HepG2 (cell line): ENCODE data around the gene ASGR1. TPM values are rescaled to one million over a fixed set of nuclear protein-coding genes. Genes with fewer than 3 reads are reported as not detected.

Source experiments
- CC2D1A ChIP-seq: sonication (generic); formaldehyde crosslinking; IDR thresholded peaks from 2 replicates; pipeline ENCODE4 v1.8.1; 2023; ENCODE audit warnings: mild to moderate bottlenecking, missing genetic modification reagents
- CENPT ChIP-seq: sonication (generic); formaldehyde crosslinking; IDR thresholded peaks from 2 replicates; pipeline ENCODE4 v1.8.0; 2022; ENCODE audit warnings: low read depth, mild to moderate bottlenecking, moderate library complexity, missing genetic modification reagents
- ERF ChIP-seq: IDR thresholded peaks from 2 replicates; pipeline ENCODE4 v1.6.1; 2018; ENCODE audit warnings: missing biosample characterization, missing genetic modification reagents
- HDAC1 ChIP-seq: sonication (generic); formaldehyde crosslinking; IDR thresholded peaks from 2 replicates; pipeline ENCODE4 v1.5.1; 2020; ENCODE audit warnings: mild to moderate bottlenecking, missing genetic modification reagents
- JUN ChIP-seq: sonication (generic); formaldehyde crosslinking; IDR thresholded peaks from 2 replicates; pipeline ENCODE4 v1.4.0; 2020; ENCODE audit warnings: mild to moderate bottlenecking, missing genetic modification reagents
- MYNN ChIP-seq: sonication (generic); formaldehyde crosslinking; IDR thresholded peaks from 2 replicates; pipeline ENCODE4 v1.4.0; 2020; ENCODE audit warnings: mild to moderate bottlenecking, low read depth, missing genetic modification reagents
- NCOA2 ChIP-seq: sonication (generic); formaldehyde crosslinking; IDR thresholded peaks from 2 replicates; pipeline ENCODE4 v1.8.0; 2022; ENCODE audit warnings: inconsistent platforms
- ONECUT2 ChIP-seq: sonication (generic); formaldehyde crosslinking; IDR thresholded peaks from 2 replicates; pipeline ENCODE4 v1.4.0; 2020; ENCODE audit warnings: missing genetic modification reagents
- RXRB ChIP-seq: IDR thresholded peaks from 2 replicates; pipeline ENCODE4 v1.6.1; 2016; ENCODE audit warnings: borderline replicate concordance, missing genetic modification reagents, missing compliant biosample characterization
- SMAD9 ChIP-seq: sonication (generic); formaldehyde crosslinking; IDR thresholded peaks from 2 replicates; pipeline ENCODE4 v1.5.1; 2020; ENCODE audit warnings: mild to moderate bottlenecking, missing genetic modification reagents
- STAT5B ChIP-seq: sonication (generic); formaldehyde crosslinking; IDR thresholded peaks from 2 replicates; pipeline ENCODE4 v1.4.0; 2020; ENCODE audit warnings: missing genetic modification reagents
- TCF7L2 ChIP-seq: IDR thresholded peaks from 2 replicates; pipeline ENCODE4 v1.6.1; 2011; ENCODE audit warnings: mild to moderate bottlenecking, low read depth, low read length, moderate library complexity
- TERF1 ChIP-seq: sonication (generic); formaldehyde crosslinking; IDR thresholded peaks from 2 replicates; pipeline ENCODE4 v1.8.0; 2022; ENCODE audit warnings: mild to moderate bottlenecking, missing genetic modification reagents, moderate library complexity
- WIZ ChIP-seq: sonication (generic); formaldehyde crosslinking; IDR thresholded peaks from 2 replicates; pipeline ENCODE4 v1.5.1; 2020; ENCODE audit warnings: mild to moderate bottlenecking, missing genetic modification reagents
- ZFP37 ChIP-seq: sonication (generic); formaldehyde crosslinking; IDR thresholded peaks from 2 replicates; pipeline ENCODE4 v1.4.0; 2020; ENCODE audit warnings: missing genetic modification reagents, borderline replicate concordance
- ZFY ChIP-seq: sonication (generic); formaldehyde crosslinking; IDR thresholded peaks from 2 replicates; pipeline ENCODE4 v1.4.0; 2020; ENCODE audit warnings: missing genetic modification reagents
- ZMYM3 ChIP-seq: sonication (generic); formaldehyde crosslinking; IDR thresholded peaks from 2 replicates; pipeline ENCODE4 v1.5.1; 2020; ENCODE audit warnings: mild to moderate bottlenecking, missing genetic modification reagents
- ZNF317 ChIP-seq: sonication (generic); formaldehyde crosslinking; IDR thresholded peaks from 2 replicates; pipeline ENCODE4 v1.5.0; 2020; ENCODE audit warnings: mild to moderate bottlenecking, missing genetic modification reagents
- ZNF34 ChIP-seq: sonication (generic); formaldehyde crosslinking; IDR thresholded peaks from 2 replicates; pipeline ENCODE4 v1.4.0; 2020; ENCODE audit warnings: mild to moderate bottlenecking, missing genetic modification reagents, borderline replicate concordance
- ZNF367 ChIP-seq: sonication (generic); formaldehyde crosslinking; IDR thresholded peaks from 2 replicates; pipeline ENCODE4 v1.4.0; 2020; ENCODE audit warnings: missing genetic modification reagents, borderline replicate concordance
- ZNF383 ChIP-seq: sonication (generic); formaldehyde crosslinking; IDR thresholded peaks from 2 replicates; pipeline ENCODE4 v1.4.0; 2020; ENCODE audit warnings: missing genetic modification reagents, mild to moderate bottlenecking, borderline replicate concordance
- ZNF7 ChIP-seq: IDR thresholded peaks from 2 replicates; pipeline ENCODE4 v1.6.1; 2016; ENCODE audit warnings: missing biosample characterization, missing genetic modification reagents
- polyA plus RNA-seq, 8 experiments: library from polyadenylated mRNA; depleted of rRNA in 3 of 8; stranded (reverse) in 7 of 8; unstranded in 1 of 8; fragments of >200 nt; fragmentation: Illumina TruSeq in 4 of 8; extraction: Trizol in 4 of 8; gene quantifications; 2 replicates each; pipeline versions ENCODE4 v1.2.1 to v1.2.3, GENCODE V29; 2011 to 2016; ENCODE audit warnings: low read depth in 4 of 8, missing spikeins in 1 of 8, mixed read lengths in 1 of 8; ENCODE audit not compliant: insufficient read depth in 1 of 8
- total RNA-seq, 5 experiments: library from RNA; depleted of rRNA; stranded (reverse); fragments of >200 nt; fragmentation: Illumina TruSeq; extraction: Trizol; gene quantifications; 2 replicates each; pipeline ENCODE4 v1.2.3, GENCODE V29; 2016; ENCODE audit warnings: low read depth in 1 of 5
- TF ChIP-seq, protein P1 (sequence below): sonication (generic); formaldehyde crosslinking; IDR thresholded peaks from 2 replicates; pipeline ENCODE4 v1.8.0; 2022; ENCODE audit warnings: low read depth, missing genetic modification reagents

The ASGR1 gene
- total and polyA plus RNA-seq, 2 of the 13 experiments (the other 11 are each of a cell fraction or from before 2014, with no cell fraction given): 353 to 796 TPM

DNA sequence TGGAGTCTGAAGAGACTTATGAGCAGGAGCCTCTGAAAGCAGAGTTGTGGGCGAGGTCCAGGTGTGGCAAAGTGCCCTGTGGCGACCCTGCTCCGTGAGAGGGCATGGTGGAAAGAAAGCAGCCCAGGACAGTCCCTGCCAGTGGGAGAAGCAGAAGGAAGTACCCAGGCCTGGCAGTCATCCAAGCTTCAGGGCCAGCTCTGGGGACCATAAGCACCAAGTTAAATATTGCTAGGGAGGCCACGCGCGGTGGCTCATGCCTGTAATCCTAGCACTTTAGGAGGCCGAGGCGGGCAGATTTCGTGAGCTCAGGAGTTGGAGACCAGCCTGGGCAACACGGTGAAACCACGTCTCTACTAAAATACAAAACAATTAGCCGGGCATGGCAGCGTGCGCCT lies 4.9 kb upstream of the ASGR1 start (continued):
- TF ChIP-seq TERF1 (CRISPR knock-in tag): no peak
- TF ChIP-seq ZNF7 (CRISPR knock-in tag): no peak
- no peak for TF ChIP-seq ONECUT2 (CRISPR knock-in tag)
- TF ChIP-seq ZNF317: no peak
- 0 out of 2 replicates have a peak, but pooled peaks have one; percentile 37 for TF ChIP-seq ZMYM3 (CRISPR knock-in tag)
- TF ChIP-seq ERF (CRISPR knock-in tag): peak; percentile 72
- no peak for TF ChIP-seq WIZ (CRISPR knock-in tag)
- TF ChIP-seq ZNF383 (CRISPR knock-in tag): no peak
- TF ChIP-seq MYNN: no peak
- peak; percentile 18; the same call in 1 of the 2 replicates for TF ChIP-seq HDAC1 (CRISPR knock-in tag)
- TF ChIP-seq STAT5B (CRISPR knock-in tag): no peak
- TF ChIP-seq ZFY (CRISPR knock-in tag): peak; percentile 72
- TF ChIP-seq CENPT (CRISPR knock-in tag): no peak
- peak; percentile 43 for TF ChIP-seq NCOA2
- no peak for TF ChIP-seq JUN
- TF ChIP-seq, protein P1, sequence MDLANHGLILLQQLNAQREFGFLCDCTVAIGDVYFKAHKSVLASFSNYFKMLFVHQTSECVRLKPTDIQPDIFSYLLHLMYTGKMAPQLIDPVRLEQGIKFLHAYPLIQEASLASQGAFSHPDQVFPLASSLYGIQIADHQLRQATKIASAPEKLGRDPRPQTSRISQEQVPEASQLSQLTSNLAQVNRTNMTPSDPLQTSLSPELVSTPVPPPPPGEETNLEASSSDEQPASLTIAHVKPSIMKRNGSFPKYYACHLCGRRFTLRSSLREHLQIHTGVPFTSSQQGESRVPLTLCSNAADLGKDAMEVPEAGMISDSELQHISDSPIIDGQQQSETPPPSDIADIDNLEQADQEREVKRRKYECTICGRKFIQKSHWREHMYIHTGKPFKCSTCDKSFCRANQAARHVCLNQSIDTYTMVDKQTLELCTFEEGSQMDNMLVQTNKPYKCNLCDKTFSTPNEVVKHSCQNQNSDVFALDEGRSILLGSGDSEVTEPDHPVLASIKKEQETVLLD (CRISPR knock-in tag): no peak
- TF ChIP-seq TCF7L2: no peak
- TF ChIP-seq RXRB (CRISPR knock-in tag): 0 out of 2 replicates have a peak, but pooled peaks have one; percentile 57
- TF ChIP-seq CC2D1A (CRISPR knock-in tag): no peak
- no peak for TF ChIP-seq ZNF367 (CRISPR knock-in tag)
- no peak for TF ChIP-seq ZNF34 (CRISPR knock-in tag)
- TF ChIP-seq ZFP37 (CRISPR knock-in tag): no peak
- no peak for TF ChIP-seq SMAD9 (CRISPR knock-in tag)
